WTC11 (cell line): ENCODE results near the gene FANCL.

Experiments used
- CBFB ChIP-seq: sonication (generic); formaldehyde crosslinking; IDR thresholded peaks from 2 replicates; pipeline ENCODE4 v1.8.1; 2022; ENCODE audit warnings: mild to moderate bottlenecking, low read depth, missing genetic modification reagents
- CREM ChIP-seq: sonication (generic); formaldehyde crosslinking; IDR thresholded peaks from 2 replicates; pipeline ENCODE4 v1.8.1; 2022; ENCODE audit warnings: mild to moderate bottlenecking, missing genetic modification reagents, moderate library complexity
- CTCF ChIP-seq: fragments of 200-600 bp; IDR thresholded peaks from 2 replicates; pipeline ENCODE4 v1.8.0; 2022; ENCODE audit warnings: antibody characterized with exemption
- JUN ChIP-seq: sonication (generic); formaldehyde crosslinking; IDR thresholded peaks from 2 replicates; pipeline ENCODE4 v1.8.0; 2023; ENCODE audit warnings: mild to moderate bottlenecking, missing genetic modification reagents
- PREB ChIP-seq: sonication (generic); formaldehyde crosslinking; IDR thresholded peaks from 2 replicates; pipeline ENCODE4 v1.8.1; 2022; ENCODE audit warnings: mild to moderate bottlenecking, missing genetic modification reagents, moderate library complexity, borderline replicate concordance
- TEAD4 ChIP-seq: sonication (generic); formaldehyde crosslinking; IDR thresholded peaks from 2 replicates; pipeline ENCODE4 v1.8.0; 2022; ENCODE audit warnings: mild to moderate bottlenecking, missing genetic modification reagents

- no peak for TF ChIP-seq PREB
- TF ChIP-seq CREM (CRISPR knock-in tag) = no peak
- no peak for TF ChIP-seq CBFB (CRISPR knock-in tag)
- no peak for TF ChIP-seq JUN (CRISPR knock-in tag)
- no peak for TF ChIP-seq CTCF
- no peak for TF ChIP-seq TEAD4 (CRISPR knock-in tag)
Measured at GRCh38 chr2:58137221-58137620, 103.9 kb downstream of the FANCL start.
